SK-N-MC (cell line): ENCODE measurements around the gene CCDC3.

Experiments used
- EZH2 ChIP-seq: fragments of 200-600 bp; sonication (generic); IDR thresholded peaks from one replicate; pipeline ENCODE4 v1.6.1; 2017; ENCODE audit warnings: antibody characterized with exemption
- POLR2AphosphoS5 ChIP-seq: IDR thresholded peaks from 2 replicates; pipeline ENCODE4 v1.6.1; 2012; ENCODE audit warnings: mild to moderate bottlenecking, low read depth, low read length, borderline replicate concordance

DNA sequence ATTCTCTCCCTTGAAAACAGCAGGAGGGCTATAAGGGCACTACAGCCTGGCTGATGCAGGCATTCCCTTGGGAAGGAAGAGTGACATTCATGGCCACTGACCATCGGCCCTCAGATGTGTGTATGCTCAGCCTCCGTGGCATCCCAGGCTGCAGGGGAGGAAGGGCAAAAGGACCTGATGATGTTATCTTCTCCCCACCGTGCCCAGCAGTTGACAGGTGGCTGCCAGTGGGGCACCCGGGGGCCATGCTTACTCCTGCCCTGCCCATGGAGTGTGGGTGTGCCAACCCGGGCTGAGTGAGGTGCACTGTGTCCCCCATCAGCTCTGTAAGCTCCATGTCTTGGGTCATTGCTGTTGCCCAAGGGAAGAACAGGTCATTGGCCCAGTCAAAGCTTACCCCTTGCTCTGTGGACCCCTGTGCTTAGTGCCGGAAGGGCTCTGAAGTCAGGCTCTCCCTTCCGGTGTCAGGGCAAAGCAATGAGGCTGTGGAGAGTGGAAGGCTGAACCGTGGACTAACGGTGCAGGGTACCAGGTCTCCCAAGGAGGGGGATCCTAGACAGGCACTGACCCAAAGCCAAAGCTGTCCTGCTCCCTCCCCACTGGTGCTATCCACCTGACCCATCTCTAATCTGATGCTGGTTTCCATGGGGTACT, 92.2 kb downstream of the CCDC3 start:
- TF ChIP-seq POLR2AphosphoS5 (no peak), EZH2 (no peak)
